HG03135 (cell line): ENCODE data around the gene DCLK3.

Experiments used
- ATAC-seq: cut with Tn5 transposase; IDR thresholded peaks from one replicate; pipeline ENCODE4 v1.9.1; 2021; ENCODE audit warnings: mild to moderate bottlenecking, moderate library complexity; ENCODE audit not compliant: unreplicated experiment

The DCLK3 gene

DNA sequence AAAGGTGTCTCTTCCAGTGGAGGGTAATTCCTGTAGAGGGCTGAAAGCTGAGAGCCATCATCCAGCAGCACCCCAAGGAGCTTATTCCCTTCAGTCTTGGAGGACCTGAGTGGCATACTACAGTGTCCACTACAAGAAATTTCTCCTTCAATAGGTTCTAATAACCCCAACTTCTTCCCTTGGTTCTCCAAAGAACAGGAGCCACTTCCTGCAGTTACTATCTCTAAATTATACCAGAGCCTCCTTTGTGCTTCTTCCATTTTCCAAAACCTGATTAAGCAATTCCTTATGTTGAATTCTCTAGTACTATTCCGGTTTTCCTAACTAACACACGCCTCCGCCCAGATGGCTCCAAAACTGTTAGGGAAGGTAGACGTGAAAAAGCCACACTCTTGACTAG, 50.4 kb downstream of the DCLK3 start:
- ATAC-seq = no peak

DNA sequence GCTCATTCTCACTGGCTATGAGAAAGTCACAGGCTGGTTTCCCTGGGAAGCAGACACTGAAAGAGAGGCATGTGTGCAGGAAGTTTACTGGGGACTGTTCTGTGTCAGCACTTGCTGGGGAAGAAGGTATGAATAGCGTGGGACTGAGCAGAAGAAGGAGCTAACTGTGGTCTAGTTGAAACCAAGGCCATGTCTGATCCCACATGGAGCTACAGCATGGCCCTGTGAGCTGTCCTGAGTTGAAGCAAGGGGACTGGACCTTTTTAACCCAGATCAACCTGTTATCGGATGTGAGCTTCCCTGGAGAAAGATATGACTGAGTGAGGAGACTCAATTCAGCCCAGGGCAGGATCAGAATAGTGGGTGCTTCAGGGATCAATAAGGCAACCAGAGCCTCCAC, 53.7 kb downstream of the DCLK3 start:
- ATAC-seq = no peak

- no peak for ATAC-seq
Observed at GRCh38 chr3:36709826-36710365, 54.5 kb downstream of the DCLK3 start.

DNA sequence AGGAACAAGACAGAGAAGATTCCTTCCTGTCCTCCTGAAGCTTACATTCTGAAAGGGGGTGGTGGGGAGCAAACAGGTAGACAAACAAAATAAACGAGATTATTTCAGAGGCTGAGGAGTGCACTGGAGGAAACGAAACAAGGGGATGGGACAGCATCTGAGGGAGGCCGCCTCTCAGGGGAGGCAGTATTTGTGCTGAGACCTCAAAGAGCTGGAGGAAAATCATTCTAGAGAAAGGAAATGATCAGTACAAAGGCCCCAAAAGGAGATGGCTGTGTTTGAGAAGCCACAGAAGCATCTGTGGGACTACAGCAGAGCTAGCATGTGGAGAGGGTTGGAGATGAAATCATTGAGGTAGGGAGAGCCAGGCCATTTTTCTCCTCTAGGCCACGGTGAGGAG, 55.1 kb downstream of the DCLK3 start:
- no peak for ATAC-seq

- ATAC-seq = no peak
Observed at GRCh38 chr3:36707623-36708409, 56.5 kb downstream of the DCLK3 start.

GRCh38 chr3:36705015-36705414, 59.3 kb downstream of the DCLK3 start:
- no peak for ATAC-seq

DNA sequence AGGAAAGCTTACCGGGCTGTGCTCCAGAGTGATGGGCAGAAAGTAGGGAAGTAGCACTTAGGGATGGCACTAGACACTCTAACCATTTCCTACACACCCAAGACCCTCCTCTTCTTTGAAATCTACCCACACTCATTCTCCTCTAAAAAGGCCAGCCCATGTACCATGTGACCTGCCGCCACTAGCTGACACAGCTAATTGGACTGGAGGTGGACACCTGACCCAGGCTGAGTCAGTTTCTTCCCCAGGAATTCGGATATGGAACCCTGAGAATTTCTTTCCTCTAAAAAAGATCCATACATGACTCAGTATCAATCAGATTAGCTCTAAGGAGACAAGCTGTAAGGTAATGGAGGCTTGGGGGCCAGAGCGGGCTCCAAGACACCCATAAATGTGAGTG, 60.1 kb downstream of the DCLK3 start:
- no peak for ATAC-seq

DNA sequence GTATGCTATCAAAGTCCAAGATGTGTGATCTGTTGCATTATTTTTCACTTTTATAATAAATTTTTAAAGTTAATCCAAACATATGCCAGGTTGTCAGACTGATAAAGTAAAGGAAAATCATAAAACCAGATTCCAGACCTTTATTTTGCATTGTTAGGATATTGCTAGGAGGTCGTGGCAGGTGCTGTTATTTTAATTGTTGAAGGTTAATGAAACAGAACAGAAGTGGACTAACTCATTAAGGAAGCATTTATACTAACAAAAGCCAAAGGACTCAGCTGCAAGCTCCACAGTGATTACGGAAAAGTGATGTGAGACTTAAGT, 63.1 kb downstream of the DCLK3 start:
- ATAC-seq = no peak

DNA sequence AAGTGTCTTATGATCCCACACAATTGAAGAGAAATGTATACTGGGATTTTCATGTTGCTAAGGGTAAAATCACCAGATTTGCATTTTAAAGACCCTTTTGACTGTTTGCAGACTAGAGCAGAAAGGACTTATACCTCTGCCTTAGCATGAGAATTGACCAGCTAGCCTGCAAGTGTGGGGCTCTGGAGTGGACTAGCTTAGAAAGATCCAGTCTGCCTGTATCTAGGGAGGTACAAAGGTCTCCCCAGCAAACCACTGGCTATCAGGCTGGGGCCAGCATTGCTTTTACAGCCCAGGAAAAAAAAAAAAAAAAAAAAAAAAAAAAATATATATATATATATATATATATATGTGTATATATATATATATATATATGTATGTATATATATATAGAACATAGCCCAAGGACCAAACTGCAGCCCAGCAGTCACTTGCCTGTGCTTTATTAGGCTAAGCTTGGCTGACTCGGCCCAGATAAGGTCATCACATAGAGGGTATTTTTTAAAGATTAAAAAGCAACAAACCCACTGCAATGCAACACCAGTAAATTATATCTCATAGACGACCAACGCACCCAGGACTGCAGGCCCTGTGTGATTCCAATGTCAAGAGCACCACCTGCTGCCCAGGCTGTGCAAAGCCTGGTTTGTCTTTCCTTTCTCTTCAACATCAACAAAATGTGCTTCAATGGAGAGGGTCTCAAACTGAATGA, 63.7 kb downstream of the DCLK3 start:
- ATAC-seq = peak; percentile 87

DNA sequence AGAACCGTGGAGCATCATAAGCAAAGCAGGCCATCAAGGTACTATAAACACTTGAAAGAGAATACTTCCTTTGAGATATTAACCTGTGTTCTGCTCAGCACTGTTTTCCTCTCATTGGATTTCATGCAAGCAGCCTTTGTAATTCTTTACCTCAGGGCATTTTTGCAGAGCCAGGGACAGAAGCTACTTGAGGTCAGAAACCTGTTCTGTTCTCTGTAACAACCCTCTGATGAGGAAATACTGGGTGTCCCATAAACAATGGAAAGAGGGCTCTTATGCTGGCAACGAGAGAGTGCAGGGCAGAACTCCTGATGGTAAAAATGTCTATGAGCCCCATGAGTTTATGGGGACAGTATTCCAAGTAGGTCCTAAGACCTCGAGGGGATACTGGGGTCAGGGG, 66.0 kb downstream of the DCLK3 start:
- no peak for ATAC-seq

- no peak for ATAC-seq
Observed at GRCh38 chr3:36697229-36698001, 66.9 kb downstream of the DCLK3 start.

DNA sequence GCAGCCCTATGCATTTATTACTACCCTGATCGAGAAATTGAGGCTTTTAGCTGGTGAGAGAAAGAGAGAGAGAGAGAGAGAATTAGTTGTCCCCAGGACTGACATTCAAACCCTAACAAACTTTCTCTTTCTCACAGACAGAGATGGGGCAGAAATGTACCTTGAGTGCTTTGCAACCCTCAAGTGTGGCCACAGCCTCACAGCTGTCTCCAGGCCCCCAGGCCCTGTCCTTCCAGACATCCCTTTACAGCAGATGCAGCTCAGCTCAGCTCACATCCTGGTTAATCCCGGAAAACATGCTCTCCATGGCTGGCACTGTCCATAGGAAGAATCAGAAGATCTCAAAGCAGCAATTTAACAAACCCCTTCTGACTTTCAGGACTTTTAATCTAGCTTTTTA, 67.6 kb downstream of the DCLK3 start:
- ATAC-seq = no peak

- ATAC-seq = no peak
Observed at GRCh38 chr3:36695769-36696137, 68.6 kb downstream of the DCLK3 start.

- no peak for ATAC-seq
Observed at GRCh38 chr3:36695113-36695768, 69.1 kb downstream of the DCLK3 start.

GRCh38 chr3:36693670-36694069, 70.7 kb downstream of the DCLK3 start:
- no peak for ATAC-seq

DNA sequence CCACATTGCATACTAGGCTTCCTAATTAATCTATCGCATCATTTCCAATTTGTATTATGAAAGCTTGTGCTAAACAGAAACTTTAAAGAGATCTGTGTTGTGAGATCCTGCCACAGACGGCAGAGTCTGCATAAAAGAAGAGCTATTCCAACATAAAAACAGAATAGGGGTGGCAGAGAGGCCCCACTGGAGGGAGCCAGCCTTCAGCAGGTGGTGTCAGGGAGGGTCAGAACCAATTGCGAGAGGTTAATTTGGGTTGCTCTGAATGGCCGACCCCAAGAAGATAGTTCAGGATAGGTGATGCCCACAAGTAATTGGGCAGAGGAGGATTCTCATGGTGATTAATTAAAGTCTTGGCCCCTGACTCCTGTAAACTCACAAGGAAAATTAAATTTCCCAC, 74.8 kb downstream of the DCLK3 start:
- no peak for ATAC-seq

GRCh38 chr3:36688815-36689214, 75.5 kb downstream of the DCLK3 start:
- no peak for ATAC-seq

GRCh38 chr3:36686516-36686915, 77.8 kb downstream of the DCLK3 start:
- no peak for ATAC-seq

DNA sequence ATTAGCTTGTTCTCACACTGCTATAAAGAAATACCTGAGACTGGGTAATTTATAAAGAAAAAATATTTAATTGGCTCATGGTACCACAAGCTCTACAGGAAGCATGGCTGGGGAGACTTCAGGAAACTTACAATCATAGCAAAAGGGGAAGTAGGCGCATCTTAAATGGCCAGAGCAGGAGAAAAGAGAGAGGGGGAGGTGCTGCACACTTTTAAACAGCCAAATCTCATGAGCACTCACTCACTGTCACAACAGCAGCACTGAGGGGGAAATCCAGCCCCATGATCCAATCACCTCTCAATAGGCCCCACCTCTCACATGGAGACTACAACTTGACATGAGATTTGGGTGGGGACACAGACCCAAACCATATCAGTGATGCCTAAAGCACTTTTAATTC, 82.5 kb downstream of the DCLK3 start:
- no peak for ATAC-seq

DNA sequence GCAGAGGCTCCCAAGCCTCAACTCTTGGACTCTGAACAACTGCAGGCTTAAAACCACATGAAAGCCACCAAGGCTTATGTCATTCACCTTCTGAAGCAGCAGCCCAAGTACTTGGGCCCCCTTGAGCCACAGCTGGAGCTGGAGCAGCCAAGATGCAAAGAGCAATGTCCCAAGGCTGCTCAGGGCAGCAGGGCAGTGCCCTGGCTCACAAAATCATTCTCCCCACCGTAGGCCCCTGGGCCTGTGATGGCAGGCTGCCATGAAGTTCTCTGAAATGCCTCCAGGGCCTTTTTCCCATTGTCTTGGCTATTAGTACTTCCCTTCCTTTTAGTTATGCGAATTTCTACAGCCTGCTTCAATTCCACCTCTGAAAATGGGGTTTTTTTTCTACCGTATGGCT, 83.4 kb downstream of the DCLK3 start:
- no peak for ATAC-seq
